GM12873 (cell line): ENCODE measurements around the gene C1orf159.
A peak's percentile ranks its signal among the peaks of the same experiment; 100 is the strongest.

ENCODE experiments used
- TF ChIP-seq, protein P1 (sequence below): IDR thresholded peaks from 2 replicates; pipeline ENCODE4 v1.5.1; 2012; ENCODE audit warnings: low read depth, mild to moderate bottlenecking, moderate library complexity, low read length, control low read depth; ENCODE audit not compliant: insufficient read depth; ENCODE audit errors: missing control alignments

C1orf159 gene

DNA sequence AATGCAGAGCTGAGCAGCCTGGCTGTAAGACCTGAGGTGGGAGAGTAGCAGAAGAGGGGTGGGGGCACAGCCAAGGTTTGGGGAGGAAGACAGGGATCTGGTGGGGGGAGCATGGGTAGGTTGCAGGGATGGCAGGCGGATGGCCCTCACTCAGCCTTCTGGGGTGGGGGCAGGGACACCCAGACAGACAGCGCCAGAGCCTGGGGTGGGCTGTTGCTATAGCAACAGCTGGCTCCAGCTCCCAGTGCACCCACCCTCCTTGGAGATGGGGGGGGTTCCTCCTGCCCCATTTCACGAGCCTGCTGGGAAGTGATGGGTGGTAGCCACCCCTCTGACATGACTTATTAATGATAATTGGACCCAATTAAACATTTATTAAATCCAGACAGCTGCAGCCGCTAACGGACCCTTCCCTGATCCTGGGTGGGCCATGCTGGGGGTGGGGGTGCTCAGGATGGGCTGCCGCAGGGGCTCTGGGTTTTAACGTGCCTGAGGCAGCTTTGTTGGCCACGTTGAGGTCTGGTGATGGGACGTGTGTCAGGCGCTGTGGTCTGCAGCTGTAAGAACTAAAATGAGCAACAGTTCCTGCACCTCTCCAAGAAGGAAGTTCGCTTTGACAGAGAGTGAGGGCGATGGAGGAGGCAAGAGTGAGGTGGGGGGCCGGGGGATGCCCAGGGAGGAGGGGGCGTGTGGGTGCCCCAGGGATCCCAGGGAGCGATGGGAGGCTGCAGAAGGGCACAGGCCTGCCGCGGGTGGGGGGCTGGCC is 76.6 kb downstream of the C1orf159 start:
- TF ChIP-seq, protein P1, sequence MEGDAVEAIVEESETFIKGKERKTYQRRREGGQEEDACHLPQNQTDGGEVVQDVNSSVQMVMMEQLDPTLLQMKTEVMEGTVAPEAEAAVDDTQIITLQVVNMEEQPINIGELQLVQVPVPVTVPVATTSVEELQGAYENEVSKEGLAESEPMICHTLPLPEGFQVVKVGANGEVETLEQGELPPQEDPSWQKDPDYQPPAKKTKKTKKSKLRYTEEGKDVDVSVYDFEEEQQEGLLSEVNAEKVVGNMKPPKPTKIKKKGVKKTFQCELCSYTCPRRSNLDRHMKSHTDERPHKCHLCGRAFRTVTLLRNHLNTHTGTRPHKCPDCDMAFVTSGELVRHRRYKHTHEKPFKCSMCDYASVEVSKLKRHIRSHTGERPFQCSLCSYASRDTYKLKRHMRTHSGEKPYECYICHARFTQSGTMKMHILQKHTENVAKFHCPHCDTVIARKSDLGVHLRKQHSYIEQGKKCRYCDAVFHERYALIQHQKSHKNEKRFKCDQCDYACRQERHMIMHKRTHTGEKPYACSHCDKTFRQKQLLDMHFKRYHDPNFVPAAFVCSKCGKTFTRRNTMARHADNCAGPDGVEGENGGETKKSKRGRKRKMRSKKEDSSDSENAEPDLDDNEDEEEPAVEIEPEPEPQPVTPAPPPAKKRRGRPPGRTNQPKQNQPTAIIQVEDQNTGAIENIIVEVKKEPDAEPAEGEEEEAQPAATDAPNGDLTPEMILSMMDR = no peak

DNA sequence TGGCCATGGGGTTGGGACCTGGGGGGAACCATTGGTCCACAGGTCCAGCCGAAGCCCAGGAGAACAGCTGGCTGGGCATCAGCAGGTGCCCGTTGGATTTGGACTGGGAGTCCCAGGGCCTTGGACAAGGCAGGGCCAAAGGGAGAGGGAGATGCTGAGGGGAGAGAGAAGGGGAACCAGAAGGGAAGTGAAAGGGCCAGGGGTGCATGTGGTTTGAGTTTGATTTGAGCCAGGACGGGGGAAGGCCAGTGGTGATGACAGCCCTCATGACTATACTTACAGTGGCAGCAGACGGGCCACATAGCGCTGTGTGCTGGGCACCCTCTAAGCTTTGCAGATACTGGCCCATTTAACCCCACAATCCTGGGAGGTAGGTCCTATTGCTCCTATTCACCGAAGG is 77.2 kb downstream of the C1orf159 start:
- TF ChIP-seq, protein P1 = no peak

DNA sequence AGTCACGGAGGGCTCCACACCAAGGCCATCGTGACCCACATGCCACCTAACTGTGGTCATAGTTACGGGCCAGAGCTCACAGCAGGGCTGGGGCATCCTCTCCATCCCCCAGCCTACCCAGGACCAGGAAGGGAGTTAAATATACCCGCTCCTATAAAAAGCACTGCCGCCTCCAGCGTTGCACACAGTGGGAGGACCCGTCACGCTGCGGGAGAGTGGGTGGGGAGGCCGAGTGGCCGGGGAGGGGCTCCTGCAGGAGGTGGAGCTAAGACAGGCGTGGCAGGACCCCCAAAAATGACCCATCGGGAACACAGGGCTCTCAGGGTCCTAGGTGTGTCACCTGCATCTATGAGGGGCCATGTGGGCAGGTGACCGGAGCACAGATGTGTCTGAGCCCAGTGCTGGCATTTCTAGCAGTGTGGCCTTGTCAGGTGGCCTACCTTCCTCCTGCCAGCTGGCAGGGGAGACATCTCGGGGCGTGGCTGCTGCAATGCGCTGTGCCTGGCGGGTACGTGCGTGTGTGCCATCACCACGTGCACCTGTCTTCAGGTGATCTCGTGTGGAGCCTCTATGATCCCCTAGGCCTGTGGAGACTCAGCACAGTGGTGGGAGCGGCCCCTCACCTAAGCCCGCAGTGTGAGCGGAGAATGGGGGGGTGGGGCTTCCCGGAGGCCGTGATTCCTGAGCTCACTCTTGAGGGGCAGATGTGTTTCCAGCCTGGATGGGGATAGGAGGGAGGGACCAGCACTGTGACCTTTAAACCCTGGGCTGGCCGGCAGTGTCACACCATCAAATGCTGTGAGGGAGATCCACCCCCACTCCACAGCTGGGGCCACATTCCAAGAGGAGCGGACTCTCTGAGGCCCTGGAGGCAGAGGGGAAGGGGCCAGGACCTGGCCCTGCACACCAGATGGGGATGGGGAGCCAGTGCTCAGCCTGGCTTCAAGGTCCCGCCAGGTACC is 78.2 kb downstream of the C1orf159 start:
- TF ChIP-seq, protein P1 = no peak

DNA sequence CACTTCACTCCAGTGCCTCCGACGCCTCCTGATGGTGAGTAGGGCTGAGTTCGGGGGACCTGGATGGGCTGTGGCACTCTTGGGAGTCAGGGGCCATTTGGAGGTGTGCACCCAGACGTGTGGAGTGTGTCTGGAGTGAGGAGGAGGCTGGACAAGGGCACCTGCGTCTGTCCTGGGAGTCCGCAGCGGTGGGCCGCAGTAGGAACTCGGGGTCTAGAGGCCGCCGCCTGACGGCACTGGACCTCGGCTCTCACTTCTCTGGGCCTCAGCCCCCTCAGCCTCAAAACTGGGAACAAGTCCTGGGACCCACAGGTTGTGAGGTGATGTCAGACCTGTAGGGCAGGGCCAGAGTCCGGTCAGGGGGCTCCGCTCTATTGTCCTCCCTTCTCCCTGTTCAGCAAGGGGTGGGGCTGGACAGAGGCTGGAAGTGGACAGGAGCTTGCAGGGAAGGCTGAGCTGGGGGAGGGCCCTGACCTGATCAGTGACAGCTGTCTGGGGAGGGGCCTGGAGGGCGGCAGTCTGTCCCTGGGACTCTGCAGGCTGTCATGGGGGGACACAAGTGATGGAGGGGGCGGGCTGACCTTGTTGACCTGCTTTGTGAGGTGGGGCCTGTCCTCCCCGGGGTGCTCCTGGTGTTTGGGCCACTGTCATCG is 80.5 kb downstream of the C1orf159 start:
- TF ChIP-seq, protein P1 = no peak

DNA sequence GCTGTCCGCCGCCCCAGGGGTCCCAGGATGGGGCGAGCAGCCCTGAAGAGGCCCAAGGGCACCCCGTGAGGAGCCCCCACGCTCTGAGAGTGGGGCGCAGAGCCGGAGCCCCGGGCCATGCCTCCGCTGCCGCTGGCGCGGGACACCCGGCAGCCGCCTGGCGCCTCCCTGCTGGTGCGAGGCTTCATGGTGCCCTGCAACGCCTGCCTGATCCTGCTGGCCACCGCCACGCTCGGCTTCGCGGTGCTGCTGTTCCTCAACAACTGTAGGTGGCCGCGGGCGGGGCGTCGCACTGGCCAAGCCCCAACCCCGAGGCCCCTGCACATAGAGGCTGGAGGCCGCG is 81.5 kb downstream of the C1orf159 start:
- TF ChIP-seq, protein P1 = no peak

DNA sequence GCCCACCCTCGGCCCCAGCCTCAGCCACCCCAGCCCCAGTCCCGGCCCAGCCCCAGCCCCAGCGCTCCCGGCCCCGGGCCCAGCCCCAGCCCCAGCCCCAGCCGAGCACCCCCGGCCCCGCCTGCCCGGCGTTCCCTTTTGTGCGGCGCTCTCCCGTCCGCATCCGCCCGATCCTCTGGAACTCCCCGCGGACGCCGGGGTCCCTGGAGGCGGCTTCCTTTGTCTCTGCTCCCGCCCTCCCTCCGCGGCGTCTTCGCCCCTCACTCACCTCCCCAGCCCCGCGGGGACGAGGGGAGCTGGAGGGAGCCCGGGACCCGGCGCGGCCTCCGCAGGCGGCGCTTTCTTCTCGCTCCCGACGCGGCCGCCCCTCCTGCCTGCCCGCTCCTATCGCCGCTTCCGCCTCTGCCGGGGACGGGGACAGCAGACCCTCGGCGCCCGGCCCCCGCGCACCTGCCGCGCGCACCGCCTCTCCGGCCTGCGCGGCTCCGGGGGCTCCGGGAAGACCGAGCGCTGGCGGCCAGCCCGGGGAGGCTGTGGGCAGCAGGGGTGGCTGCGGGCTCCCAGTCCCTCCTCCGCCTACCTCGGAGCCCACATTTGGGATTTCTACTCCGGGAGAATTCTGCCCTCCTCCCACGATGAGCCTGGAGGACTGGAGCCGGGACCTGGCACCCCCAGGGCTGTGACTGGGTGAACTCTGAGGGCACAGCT is 82.0 kb downstream of the C1orf159 start:
- TF ChIP-seq, protein P1 = no peak

DNA sequence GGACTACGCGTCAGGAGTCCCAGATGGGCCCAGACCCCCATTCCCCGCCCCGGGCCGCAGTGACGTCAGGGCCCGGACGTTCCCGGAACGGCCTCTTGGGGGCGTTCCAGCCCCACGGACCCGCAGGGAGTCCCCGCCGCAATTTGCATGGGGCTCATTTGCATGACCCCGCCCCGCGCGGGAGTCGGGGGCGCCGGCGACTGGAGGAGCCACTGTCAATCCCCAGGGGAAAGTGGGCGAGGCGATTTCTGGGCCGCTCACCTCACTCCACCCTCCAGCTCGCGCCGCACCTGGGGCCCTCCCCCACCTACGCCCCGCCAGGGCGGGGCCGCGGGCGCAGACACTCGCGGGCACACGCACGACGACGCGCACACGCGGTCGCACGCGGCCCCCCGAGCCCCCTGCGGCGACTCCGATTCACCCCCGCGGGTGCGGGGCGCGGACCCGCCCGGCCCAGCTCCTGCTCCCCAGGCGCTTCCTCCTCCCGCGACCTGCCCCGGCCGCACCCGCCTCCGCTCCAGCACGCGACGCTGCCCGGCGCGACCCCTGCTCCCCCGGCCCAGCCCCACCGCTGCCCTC is 82.8 kb downstream of the C1orf159 start:
- TF ChIP-seq, protein P1 = peak; percentile 81
